Astrocyte (in vitro differentiated cells and primary cell): Measurements from ENCODE around the gene PIP4K2C.

Experiments used
- CTCF ChIP-seq: IDR thresholded peaks from 2 replicates; pipeline ENCODE4 v1.5.1; 2011; ENCODE audit warnings: low read depth, mild to moderate bottlenecking, inconsistent platforms, low read length, moderate library complexity; ENCODE audit not compliant: insufficient read depth
- EZH2 ChIP-seq: IDR thresholded peaks from 2 replicates; pipeline ENCODE4 v1.6.1; 2012; ENCODE audit warnings: mild to moderate bottlenecking, low read length, inconsistent platforms; ENCODE audit not compliant: insufficient read depth

DNA sequence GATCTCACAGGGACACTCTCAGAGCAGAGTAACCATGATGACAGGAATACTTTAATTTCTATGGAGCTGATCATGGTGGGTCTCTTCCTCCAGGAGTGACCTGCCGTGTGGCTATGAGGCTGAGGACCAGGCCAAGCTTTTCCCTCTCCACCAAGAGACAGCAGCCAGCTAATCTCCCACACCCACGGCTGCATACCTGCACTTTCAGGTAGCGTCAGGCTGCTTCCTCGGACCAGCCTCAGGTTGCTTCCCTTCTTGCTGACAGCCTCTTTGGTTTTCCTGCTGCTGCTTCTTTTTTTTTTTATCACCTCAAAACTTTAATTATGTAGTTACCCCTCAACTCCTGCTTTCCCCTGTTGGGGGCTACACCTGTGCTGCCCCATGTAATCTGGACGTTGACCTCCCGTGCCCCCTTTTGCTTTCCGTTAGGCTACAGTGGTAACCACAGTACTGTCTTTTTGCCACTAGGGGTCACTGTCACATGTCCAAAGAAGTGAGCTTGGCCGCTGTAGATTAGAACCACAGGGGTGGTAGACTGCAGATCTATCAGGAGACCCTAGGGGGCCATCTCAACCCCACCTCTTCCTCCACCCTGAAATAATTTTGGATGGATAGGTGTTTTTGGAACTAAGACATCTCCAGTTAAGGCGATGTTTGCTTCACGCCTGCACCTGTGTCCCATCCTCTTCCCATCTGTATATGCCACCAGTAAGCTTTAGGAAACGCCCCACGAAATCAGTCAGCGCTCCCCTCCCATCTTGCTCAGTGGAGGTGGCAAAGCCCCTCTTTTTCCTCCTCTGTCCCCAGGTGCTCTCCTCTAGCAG, 7.8 kb upstream of the PIP4K2C start:
- TF ChIP-seq CTCF (peak; percentile 92), EZH2 (no peak)
